MM.1S (cell line): Measurements from ENCODE around the gene EBF4.

ENCODE experiments used
- CTCF ChIP-seq: fragments of 300-600 bp; sonication (generic); IDR thresholded peaks from 2 replicates; pipeline ENCODE4 v1.5.1; 2016; ENCODE audit warnings: antibody characterized with exemption, low read length, mixed read lengths
- EZH2phosphoT487 ChIP-seq: fragments of 300-600 bp; sonication (generic); IDR thresholded peaks from 2 replicates; pipeline ENCODE4 v1.6.1; 2018; ENCODE audit warnings: antibody characterized with exemption, low read length

GRCh38 chr20:2754424-2754823 lies 61.8 kb downstream of the EBF4 start:
- no peak for TF ChIP-seq CTCF
- TF ChIP-seq EZH2phosphoT487 = no peak
